ENCODE data around the gene DDC.

GRCh38 chr7:50610521-50611277 lies 45.5 kb upstream of the DDC start:
- TF ChIP-seq, protein P1, sequence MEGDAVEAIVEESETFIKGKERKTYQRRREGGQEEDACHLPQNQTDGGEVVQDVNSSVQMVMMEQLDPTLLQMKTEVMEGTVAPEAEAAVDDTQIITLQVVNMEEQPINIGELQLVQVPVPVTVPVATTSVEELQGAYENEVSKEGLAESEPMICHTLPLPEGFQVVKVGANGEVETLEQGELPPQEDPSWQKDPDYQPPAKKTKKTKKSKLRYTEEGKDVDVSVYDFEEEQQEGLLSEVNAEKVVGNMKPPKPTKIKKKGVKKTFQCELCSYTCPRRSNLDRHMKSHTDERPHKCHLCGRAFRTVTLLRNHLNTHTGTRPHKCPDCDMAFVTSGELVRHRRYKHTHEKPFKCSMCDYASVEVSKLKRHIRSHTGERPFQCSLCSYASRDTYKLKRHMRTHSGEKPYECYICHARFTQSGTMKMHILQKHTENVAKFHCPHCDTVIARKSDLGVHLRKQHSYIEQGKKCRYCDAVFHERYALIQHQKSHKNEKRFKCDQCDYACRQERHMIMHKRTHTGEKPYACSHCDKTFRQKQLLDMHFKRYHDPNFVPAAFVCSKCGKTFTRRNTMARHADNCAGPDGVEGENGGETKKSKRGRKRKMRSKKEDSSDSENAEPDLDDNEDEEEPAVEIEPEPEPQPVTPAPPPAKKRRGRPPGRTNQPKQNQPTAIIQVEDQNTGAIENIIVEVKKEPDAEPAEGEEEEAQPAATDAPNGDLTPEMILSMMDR (IDR thresholded peaks at IDR 0.05 in 4 of 5, conservative IDR thresholded peaks at IDR 0.05 in 1 of 5), result no peak
- no peak for TF ChIP-seq POLR2A (IDR thresholded peaks at IDR 0.05)
